Measurements from ENCODE around the gene UQCC3.

The UQCC3 gene

DNA sequence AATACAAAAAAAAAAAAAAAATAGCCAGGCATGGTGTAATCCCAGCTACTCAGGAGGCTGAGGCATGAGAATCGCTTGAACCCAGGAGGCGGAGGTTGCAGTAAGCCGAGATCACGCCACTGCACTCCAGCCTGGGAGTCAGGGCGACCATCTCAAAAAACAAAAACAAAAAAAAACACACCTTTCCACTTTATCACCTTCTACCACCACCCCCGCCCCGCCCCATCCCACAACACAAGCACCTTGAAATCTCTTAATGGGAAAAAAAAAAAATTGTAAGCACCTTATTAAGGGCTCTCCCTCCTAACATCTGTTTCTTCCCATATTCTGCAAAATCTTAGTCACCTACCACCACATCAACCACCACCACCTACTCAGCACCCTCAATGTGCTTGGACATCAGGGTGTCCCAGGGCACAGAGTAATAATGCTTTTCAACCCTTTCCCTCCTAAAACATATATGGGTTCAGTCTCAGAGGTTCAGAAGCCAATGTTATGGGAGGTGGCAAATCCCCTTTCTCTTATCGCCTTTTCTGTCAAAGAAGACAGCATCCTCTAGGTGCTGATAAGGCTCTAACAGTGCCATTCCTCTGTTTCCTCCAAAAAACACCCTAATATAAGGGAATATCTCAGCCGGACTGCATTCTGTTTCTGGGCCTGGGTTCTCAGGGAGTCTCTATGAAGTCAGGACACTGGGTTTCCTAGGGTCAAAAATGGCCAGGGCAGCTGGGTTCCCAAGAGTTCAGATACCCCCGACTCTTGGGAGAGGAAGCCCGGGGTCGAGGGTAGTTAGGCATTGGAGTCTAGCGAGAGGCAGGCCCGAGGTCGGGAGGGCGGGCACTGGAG lies 19.1 kb upstream of the UQCC3 start:
- Histone ChIP-seq H3F3A (ENCODE audit: control insufficient read depth, insufficient read depth) (peaks cover 11% of the 10 kb centered on the region), H3K4me2 (ENCODE audit: low read length) (peak overlapping the region; percentile 97), H3K9me3 (ENCODE audit: control insufficient read depth, insufficient read depth, low read length) (no peaks in the 10 kb centered on the region), H3K27ac (ENCODE audit: low read depth, low read length) (peak overlapping the region; percentile 80), H3K9me2 (replicated peaks; ENCODE audit: control insufficient read depth, low read length) (no peaks in the 10 kb centered on the region), H3K79me2 (ENCODE audit: control insufficient read depth, low read length) (peaks cover 47% of the 10 kb centered on the region), H4K20me1 (ENCODE audit: control insufficient read depth, insufficient read depth, low read depth, low read length) (no peaks in the 10 kb centered on the region), H3K4me3 (ENCODE audit: low read length) (peak overlapping the region; percentile 95), H3K27me3 (ENCODE audit: control insufficient read depth, low read length) (no peaks in the 10 kb centered on the region), H3K36me3 (ENCODE audit: control insufficient read depth, low read length) (peaks cover 35% of the 10 kb centered on the region), H3K4me1 (ENCODE audit: control insufficient read depth, low read length) (peaks cover 30% of the 10 kb centered on the region)
- no peak for TF ChIP-seq EZH2phosphoT487 (IDR thresholded peaks at IDR 0.05; ENCODE audit: borderline replicate concordance, low read length)
- TF ChIP-seq, protein P1, sequence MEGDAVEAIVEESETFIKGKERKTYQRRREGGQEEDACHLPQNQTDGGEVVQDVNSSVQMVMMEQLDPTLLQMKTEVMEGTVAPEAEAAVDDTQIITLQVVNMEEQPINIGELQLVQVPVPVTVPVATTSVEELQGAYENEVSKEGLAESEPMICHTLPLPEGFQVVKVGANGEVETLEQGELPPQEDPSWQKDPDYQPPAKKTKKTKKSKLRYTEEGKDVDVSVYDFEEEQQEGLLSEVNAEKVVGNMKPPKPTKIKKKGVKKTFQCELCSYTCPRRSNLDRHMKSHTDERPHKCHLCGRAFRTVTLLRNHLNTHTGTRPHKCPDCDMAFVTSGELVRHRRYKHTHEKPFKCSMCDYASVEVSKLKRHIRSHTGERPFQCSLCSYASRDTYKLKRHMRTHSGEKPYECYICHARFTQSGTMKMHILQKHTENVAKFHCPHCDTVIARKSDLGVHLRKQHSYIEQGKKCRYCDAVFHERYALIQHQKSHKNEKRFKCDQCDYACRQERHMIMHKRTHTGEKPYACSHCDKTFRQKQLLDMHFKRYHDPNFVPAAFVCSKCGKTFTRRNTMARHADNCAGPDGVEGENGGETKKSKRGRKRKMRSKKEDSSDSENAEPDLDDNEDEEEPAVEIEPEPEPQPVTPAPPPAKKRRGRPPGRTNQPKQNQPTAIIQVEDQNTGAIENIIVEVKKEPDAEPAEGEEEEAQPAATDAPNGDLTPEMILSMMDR (IDR thresholded peaks at IDR 0.05; ENCODE audit: low read depth, low read length, poor library complexity, severe bottlenecking) = no peak

DNA sequence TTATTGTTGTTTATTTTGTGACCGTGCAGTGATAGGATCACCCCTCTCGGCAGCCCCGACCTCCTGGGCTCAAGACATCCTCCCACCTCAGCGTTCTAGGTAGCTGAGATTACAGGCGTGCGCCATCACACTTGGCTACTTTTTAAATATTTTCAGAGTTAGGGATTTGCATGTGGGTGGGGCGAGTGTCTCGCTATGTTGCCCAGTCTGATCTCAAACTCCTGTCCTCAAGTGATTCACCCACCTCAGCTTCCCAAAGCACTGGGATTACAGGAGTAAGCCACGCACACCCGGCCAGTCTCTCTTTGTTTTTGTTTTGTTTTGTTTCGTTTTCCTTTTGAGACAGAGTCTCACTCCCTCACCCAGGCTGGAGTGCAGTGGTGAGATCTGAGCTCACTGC lies 17.2 kb upstream of the UQCC3 start:
- Histone ChIP-seq H3K9me3 (ENCODE audit: control insufficient read depth, insufficient read depth, low read length) (no peaks in the 10 kb centered on the region), H3K4me2 (ENCODE audit: low read length) (peak overlapping the region; percentile 97; the same call in 1 of the 2 replicates), H3K4me1 (ENCODE audit: control insufficient read depth, low read length) (peaks cover 28% of the 10 kb centered on the region), H4K20me1 (ENCODE audit: control insufficient read depth, insufficient read depth, low read depth, low read length) (no peaks in the 10 kb centered on the region), H3F3A (ENCODE audit: control insufficient read depth, insufficient read depth) (peaks cover 12% of the 10 kb centered on the region), H3K9me2 (replicated peaks; ENCODE audit: control insufficient read depth, low read length) (no peaks in the 10 kb centered on the region), H3K79me2 (ENCODE audit: control insufficient read depth, low read length) (peaks cover 35% of the 10 kb centered on the region), H3K27me3 (ENCODE audit: control insufficient read depth, low read length) (no peaks in the 10 kb centered on the region), H3K4me3 (ENCODE audit: low read length) (no peak overlapping the region), H3K36me3 (ENCODE audit: control insufficient read depth, low read length) (peaks cover 17% of the 10 kb centered on the region), H3K27ac (ENCODE audit: low read depth, low read length) (no peak overlapping the region)
- TF ChIP-seq, protein P1 (IDR thresholded peaks at IDR 0.05; ENCODE audit: low read depth, low read length, poor library complexity, severe bottlenecking) = no peak
- TF ChIP-seq EZH2phosphoT487 (IDR thresholded peaks at IDR 0.05; ENCODE audit: borderline replicate concordance, low read length) = no peak

DNA sequence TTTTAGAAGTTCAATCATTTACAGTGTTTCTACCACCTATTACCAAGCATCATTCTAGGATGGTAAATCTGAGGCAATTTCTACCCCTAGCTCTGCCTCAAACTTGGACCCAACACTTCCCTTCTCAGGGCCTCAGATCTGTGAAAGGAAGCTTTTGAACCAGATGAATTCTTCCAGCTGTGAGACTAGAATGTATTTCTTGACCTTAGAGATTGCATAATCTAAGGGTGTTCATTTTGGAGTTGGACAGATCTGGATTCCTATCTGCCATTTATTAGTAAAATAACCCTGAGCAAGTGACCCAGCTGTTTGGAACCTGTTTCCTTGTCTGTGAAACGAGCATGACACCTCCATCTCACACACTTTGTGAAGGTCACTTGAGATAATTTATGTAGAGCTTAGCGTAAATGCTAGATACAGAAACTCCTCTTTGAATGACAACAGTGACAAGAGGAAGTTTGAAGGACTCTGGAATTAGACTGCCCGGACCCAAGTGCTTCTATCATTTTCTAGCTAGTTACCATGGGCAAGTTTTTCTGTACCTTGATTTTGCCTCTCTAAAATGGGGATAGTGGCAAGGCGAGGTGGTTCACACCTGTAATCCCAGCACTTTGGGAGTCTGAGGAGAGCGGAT lies 14.6 kb upstream of the UQCC3 start:
- no peak overlapping the region for H3K4me3 ChIP-seq (ENCODE audit: low read length)
- H3K4me2 ChIP-seq (ENCODE audit: low read length) = no peak overlapping the region
- H3F3A ChIP-seq (ENCODE audit: control insufficient read depth, insufficient read depth) = peaks cover 18% of the 10 kb centered on the region
- H3K36me3 ChIP-seq (ENCODE audit: control insufficient read depth, low read length) = peaks cover 15% of the 10 kb centered on the region
- no peak overlapping the region for H3K27ac ChIP-seq (ENCODE audit: low read depth, low read length)
- no peaks in the 10 kb centered on the region for H3K9me2 ChIP-seq (replicated peaks; ENCODE audit: control insufficient read depth, low read length)
- H3K27me3 ChIP-seq (ENCODE audit: control insufficient read depth, low read length) = no peaks in the 10 kb centered on the region
- H3K9me3 ChIP-seq (ENCODE audit: control insufficient read depth, insufficient read depth, low read length) = no peaks in the 10 kb centered on the region
- H3K79me2 ChIP-seq (ENCODE audit: control insufficient read depth, low read length) = peaks cover 13% of the 10 kb centered on the region
- H3K4me1 ChIP-seq (ENCODE audit: control insufficient read depth, low read length) = peaks cover 18% of the 10 kb centered on the region
- TF ChIP-seq, protein P1 (IDR thresholded peaks at IDR 0.05; ENCODE audit: low read depth, low read length, poor library complexity, severe bottlenecking) = no peak
- TF ChIP-seq EZH2phosphoT487 (IDR thresholded peaks at IDR 0.05; ENCODE audit: borderline replicate concordance, low read length) = no peak
- no peaks in the 10 kb centered on the region for H4K20me1 ChIP-seq (ENCODE audit: control insufficient read depth, insufficient read depth, low read depth, low read length)
